Metanephros (tissue), 1 donor: ENCODE measurements around the gene KCTD4. TPM values are rescaled to one million over a fixed set of nuclear protein-coding genes. Genes with fewer than 3 reads are reported as not detected.

Source experiments
- total RNA-seq: library from RNA; depleted of rRNA; stranded (reverse); fragments of >200 nt; gene quantifications from one replicate; pipeline ENCODE4 v1.2.3, GENCODE V29; 2014

The KCTD4 gene
- 0.23 TPM for total RNA-seq

DNA sequence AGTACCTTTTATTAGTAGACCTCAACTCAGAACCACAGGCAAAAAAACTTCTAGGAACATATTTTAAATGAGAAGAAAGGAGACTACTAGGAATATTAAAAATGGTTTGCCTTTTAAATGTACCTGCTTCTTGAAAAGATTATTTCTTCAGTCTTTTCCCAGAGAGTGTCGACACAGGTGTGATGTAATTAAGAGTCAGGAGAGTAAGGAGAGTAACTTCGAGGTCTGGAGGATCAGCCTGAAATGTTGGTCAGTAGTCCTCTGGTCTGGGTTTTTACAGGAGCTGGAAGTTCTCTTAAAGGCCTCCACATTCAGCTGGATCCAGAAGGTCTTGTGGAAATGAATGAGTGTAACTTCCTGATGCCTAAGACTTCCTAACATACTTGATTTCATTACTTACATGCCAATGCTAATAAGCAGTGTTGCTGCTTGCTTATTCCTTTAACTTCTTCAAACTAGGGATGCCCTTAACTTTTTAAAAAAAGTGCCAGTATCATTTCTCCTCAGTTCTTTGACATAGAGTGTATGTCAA lies at the start of gene KCTD4:
TSS of gene KCTD4 (minus strand) at position 345 of the 532 bp plus-strand sequence. CDS start 6,478 bp downstream, outside the sequence.

Other genes with a start within 250 kb of the KCTD4 start
- gene NUFIP1, start 211.6 kb downstream of the KCTD4 start, total RNA-seq, result 4.4 TPM
- 37.3 TPM for gene GPALPP1, start 211.5 kb downstream of the KCTD4 start, total RNA-seq
- 12.1 TPM for gene GTF2F2, start 80.5 kb downstream of the KCTD4 start, total RNA-seq
- 2,810 TPM for gene TPT1, start 140.1 kb upstream of the KCTD4 start, total RNA-seq
- gene SLC25A30, start 217.3 kb upstream of the KCTD4 start, total RNA-seq, result 29.8 TPM